ENCODE results near the gene KCNQ5.

GRCh38 chr6:72861059-72861458 is 239.2 kb downstream of the KCNQ5 start:
- TF ChIP-seq CTCF (IDR thresholded peaks at IDR 0.05; ENCODE audit: low read length) (no peak), EZH2 (IDR thresholded peaks at IDR 0.05; ENCODE audit: borderline replicate concordance, low read length) (no peak)
